Right forelimb (tissue), 1 donor: Measurements from ENCODE around the gene RNU7-1.

ENCODE experiments used
- DNase-seq: peaks from one replicate; pipeline ENCODE4 v3.0.0-alpha.2; 2018

The RNU7-1 gene

DNA sequence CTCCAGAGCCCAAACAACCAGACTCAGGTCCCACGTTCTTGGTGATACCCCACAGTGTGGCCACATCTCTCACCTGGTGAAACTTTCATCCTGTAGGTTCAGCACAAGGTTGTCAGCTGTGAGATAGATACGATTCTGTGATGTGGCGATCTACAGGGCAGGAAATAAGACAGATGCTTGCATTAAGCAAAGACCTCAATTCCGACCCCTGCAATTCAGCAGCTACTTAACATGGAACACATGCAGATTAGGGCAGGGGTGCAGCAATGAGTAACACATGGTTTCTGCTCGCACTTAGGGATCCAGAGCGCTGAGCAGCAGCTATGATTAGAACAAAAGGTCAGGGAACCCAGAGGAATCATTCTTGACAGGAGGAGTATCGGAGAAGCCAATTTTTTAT lies 22.7 kb downstream of the RNU7-1 start:
- DNase-seq = no peak

DNA sequence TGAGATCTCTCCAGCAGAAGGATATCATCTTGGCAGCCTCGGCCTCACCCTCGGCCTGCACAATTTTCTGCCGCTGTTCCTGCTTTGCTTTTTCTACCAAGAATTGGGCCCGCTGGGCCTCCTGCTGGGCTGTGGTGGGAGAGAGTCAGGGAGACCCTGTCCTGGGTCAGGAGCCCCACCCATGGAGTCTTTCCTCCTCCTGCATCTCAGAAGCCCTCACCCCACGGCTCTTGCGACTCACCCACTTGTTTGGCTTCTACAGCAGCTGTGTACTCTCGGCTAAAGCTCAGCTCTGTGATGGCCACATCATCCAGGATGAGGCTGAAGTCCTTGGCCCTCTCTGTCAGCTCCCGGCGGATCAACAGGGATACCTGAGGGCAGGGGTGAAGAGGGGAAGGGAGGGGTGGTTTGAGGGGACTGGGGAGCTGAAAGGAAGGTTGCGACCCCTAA lies 24.1 kb downstream of the RNU7-1 start:
- DNase-seq = no peak

DNA sequence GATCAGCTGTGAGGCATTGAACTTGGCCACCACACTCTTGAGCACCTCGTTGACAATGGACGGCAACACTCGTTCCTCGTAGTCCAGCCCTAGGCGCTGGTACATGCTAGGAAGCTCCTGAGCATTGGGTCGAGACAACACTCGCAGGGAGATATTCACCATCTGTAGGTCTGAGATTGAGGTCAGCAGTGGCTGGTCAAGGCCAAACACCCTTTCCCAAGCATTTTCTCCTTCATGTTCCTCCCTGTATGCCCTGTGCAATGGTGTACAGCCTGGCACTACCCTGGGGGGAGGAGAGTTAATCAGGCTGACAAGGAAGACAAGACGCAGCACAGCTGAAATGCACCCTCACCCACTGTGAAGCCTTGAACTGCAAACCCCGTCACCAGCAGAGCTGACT lies 24.8 kb downstream of the RNU7-1 start:
- DNase-seq = peak; percentile 37

DNA sequence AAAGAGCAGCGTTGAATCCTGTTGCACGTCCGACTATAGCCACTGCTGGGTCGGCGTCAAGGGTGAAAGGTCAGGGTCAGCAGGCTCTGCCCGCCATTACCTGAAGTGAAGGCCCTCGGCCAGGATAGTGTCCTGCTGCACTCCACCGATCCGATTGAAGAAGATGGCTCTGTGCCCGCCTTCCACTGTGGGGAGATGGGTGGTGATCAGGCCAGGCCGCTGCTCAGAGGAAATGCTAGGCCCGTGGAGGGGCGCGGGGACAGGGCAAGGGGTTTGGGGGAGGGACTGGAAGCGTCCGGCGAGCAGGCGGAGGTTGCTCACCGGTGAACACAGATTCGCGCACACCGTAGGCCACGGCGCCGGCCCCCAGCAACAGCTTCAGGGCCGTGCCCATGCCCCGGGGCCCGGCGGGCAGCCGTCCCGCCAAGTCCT lies 26.5 kb downstream of the RNU7-1 start:
- no peak for DNase-seq

DNA sequence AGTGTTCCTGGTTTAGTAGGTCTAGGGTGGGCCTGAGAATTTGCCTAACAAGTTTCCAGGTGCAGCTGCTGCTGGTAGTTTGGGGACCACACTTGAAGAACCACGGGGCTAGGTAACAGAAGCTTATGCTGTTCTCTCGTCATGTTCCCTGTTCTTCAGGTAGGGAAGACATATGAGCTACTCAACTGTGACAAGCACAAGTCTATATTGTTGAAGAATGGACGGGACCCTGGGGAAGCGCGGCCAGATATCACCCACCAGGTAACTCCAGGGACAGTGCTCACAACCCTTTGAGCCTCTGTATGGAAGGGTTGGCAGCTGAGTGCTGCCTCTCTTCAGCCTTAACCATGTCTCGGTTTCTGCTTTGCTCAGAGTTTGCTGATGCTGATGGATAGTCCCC lies 30.6 kb downstream of the RNU7-1 start:
- DNase-seq = no peak

DNA sequence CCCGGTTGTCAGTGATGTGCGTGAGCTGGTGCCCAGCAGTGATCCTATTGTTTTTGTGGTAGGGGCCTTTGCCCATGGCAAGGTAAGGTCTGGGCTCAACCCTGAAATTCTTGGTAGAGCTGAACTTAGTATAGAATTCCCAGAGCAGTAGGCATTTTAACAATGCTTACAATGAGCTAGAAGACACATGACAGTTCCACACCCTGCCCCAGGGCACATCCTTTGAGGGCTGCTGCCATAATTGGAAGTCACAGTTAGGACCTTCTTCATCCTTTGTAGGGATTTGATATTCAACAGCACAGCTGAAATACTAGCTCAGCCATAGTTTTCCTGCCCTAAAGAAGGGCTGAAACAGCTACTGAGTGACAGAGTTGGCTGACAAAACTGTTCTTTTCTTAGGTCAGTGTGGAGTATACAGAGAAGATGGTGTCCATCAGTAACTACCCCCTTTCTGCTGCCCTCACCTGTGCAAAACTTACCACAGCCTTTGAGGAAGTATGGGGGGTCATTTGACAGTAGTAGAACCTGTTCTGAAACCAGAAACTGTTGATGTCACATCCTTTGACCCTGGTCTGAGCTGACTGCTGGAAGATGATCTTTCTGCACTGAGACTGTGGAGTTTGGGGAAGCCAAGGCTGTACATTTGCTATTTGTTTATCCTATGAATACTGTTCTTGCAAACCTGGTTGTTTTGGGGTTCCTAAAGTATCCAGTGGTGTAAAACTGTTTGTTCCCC lies 31.8 kb downstream of the RNU7-1 start:
- no peak for DNase-seq

DNA sequence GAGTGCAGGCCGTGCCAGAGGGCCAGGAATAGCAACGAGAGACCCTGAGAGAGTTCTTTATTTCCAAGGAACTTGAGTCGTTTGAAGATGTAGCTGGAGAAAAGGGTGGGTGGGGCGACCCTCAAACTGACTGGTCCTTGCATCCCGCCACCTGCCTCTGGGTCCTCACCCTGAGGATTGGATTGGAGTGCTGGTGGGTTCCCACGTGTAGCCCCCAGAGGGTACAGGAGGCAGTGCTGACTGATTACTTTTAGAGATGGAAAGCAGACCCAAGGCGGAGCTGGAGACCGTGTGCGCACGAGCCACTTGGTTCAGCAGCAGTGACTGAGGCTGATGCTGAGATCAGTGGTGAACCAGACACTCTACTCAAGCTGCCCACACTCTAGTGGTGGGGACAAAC lies 34.0 kb downstream of the RNU7-1 start:
- no peak for DNase-seq

DNA sequence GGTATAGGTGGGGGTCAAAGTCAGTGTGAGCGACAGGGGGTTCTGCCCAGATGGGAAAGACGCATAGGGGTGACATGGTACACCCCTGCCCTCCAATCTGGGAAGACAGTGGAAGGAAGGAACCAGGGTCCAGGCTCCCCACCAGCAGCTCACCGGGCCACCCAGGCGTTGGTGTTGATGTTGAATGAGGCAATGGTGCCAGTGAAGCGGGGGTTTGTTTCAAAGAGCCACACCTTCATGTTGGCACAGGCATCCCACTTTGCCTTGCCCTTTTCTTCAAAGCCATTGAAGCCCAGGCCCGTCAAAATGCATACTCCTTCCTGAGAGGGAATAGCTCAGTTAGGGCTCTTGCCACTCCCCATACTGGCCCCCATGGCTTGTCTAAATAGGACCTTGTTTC lies 34.6 kb downstream of the RNU7-1 start:
- DNase-seq = no peak

DNA sequence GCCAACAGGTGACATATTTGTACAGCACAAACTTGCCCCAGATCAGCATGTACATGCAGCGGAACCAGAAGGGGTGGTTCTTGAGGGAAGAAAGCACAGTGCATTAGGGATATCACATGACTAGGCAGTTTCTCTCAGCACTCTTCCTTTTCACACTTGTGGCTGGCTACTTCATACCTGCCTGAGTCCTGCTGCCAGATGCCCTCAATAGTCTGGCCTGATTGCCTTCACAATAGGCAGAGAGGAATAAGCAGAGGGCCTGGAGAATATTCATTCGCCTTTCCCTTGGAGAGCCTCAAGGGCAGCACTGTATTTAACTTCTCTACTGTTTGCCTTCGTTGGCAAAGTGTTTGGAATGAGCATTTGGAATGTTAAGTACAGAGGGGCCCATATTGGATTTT lies 35.0 kb downstream of the RNU7-1 start:
- no peak for DNase-seq

DNA sequence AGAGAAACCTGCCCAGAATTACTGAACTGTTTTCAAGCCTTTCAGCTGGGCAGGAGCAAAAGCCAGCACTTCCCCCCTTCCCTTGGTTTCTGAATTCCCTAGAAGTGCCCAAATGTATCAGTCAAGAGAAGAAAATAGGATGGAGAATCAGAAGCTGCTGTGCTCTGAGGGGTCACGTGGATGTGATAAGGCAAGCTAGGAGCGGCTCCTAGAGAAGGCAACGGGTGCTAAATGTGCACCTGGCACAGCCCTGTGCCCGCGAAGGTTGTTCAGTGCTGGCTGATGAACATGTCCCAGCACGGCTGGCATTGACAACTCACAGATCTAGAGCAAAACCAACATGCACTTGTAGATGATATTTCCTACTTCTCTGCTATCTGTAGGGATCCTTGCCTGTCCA lies 35.4 kb downstream of the RNU7-1 start:
- DNase-seq = no peak

DNA sequence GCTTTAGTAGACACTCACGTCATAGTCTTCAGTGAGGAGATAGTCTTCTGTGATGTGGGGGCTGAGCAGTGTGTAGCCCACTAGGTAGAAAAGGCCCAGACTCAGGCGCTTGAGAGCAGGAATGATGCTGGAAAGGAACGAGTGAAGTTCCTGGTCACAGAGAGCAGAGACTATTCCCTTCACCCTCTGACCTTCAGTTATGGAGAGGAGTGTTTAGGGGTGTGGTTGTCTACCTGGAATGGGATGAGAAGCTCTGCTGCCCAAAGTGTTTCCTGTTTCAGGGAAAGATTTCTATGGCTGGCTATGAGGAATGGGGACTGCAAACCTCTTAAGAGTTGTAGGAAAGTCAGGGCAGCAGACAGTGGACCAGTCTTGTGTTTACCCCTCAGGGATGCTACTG lies 35.8 kb downstream of the RNU7-1 start:
- no peak for DNase-seq

DNA sequence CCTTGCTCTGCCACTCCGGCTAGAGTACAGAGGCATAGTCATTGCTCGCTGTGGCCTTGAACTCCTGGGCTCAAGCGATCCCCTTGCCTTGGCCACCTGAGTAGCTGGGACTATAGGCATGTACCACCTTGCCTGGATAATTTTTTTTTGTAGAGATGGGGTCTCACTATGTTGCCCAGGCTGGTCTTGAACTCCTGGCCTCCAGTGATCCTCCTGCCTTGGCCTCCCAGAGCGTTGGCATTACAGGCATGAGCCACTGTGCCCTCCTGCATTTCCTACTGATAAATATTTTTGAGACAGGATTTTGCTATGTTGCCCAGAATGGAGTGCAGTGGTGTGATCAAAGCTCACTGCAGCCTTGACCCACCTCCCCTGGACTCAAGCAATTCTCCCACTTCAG lies 36.5 kb downstream of the RNU7-1 start:
- DNase-seq = no peak

DNA sequence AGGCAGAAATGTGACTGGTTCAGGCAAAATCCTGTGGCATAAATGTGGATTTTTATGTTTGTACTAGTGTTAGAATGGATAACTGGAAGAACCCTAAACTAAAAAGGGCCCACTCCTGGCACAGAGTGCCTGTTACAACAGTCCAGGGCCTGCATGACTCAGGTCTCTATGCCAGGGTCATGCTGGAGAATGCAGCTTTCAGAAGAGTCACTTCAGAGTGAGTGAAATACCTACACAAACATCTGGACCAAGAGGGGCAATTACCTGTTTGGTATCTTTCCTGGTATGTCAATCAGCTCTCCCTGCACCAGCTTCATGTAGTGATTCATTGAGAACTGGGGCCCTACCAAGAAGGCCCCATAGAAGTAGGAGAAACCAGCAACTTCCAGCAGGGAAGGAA lies 37.1 kb downstream of the RNU7-1 start:
- DNase-seq = no peak

DNA sequence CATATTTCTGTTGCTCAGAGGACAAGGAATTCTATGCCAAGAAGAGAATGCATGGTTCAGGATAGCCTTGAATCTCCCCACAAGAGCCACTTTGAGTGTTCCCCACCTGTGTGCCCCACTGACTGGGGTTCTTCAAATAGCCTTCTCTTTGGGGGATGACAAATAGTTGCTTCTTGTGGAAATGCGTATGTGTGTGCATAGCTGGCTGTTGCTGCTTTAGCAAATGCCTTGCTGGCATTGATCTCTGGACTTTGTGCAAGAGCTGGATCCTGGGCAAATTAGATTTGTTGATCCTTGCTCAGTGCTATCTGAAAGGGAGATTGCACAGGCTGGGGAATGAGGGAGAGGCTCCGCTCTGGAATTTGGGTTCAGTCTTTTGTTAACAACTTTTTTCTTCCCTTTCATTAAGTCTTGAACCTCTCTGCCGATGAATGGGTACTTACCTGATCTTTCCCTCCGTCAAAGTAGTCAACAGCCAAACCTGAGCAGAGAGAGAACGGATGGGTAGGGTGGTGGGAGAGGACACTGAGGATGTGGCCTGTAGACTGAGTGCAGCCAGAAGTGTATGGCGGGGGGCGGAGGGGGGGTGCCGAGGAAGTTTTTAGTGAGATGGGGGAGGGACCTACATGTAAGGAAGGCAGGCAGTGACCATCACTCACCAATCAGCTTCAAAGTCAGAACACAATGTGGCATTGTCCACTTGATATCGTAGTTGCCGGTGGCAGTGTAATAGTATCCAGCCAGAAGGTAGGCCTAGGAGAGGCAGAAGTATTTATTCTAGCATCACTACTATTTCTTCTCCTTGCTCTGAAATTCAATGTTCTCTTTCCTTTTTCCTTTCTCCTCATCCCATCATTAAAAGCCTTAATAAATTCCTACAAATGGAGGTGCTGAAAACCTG lies 37.8 kb downstream of the RNU7-1 start:
- no peak for DNase-seq

DNA sequence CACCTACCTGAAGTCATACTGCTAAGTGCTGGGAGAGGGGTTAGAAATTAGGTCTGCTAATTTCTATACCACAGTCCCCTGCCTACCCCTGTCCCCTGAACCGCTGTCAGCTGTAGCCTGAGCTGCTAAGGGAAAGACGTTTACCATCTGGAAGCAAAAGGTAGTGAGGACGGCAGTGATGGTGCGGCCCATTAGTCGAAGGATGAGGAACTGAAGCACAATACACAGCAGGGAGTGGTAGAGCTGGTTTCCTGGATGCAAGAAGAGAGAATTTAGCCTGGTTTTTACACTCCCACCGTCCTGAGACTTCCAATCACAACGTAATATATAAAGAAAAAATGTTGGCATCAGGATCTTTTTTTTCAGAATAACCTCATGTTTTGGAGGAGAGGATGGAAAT lies 38.9 kb downstream of the RNU7-1 start:
- no peak for DNase-seq

DNA sequence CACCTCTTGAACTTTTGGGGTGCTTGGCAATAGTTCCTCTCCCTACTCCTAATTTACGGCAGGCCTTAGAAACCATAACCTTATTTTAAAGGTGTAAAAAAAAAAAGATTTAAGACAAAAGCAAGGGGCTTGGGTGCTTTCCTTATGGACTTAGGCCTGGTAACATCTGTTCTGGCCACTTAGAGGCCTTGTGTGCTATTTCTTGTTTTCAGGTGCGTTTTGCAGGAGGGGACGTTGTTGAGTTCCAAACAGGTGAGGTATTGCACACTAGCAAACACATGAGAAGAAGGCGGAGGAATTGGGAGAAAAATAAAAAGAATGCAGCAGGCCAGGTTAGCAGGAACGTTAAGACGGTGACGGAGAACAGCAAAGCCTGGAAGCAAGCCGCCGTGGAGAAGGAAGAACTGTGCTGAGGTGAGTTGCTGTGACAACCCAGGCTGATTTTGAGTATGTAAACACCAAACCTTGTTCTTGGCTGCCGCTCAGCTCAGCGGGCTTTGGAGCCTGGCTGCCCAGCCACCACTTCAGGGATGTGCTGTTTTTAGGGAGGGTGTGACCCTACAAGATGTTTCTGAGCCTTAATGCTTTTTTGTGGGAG lies 44.4 kb downstream of the RNU7-1 start:
- DNase-seq = no peak
